Raji (cell line): ENCODE results near the gene OSBPL6.

Experiments
- POLR2A ChIP-seq: IDR thresholded peaks from 2 replicates; pipeline ENCODE4 v1.6.1; 2011; ENCODE audit warnings: low read depth, low read length, control low read depth; ENCODE audit not compliant: insufficient read depth

Gene OSBPL6

DNA sequence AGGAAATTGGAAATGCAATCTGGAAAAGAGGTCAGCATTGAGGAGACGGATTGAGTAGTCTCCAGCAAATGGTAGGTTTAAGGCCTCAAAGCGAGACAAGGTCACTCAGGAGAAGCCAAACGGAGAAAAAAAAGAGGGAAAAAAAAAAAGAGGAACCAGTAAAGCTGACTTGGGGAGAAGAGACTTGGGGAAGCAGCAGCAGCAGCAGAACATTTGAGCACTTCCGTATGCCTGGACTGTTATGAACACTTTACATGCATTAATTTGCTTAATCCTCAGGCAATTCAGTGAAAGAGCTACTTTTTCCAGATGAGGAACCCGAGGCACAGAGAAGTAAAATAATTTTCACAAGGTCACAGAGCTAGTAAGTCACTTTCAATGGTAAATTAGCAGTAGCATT lies 81.3 kb downstream of the OSBPL6 start:
- no peak for TF ChIP-seq POLR2A

DNA sequence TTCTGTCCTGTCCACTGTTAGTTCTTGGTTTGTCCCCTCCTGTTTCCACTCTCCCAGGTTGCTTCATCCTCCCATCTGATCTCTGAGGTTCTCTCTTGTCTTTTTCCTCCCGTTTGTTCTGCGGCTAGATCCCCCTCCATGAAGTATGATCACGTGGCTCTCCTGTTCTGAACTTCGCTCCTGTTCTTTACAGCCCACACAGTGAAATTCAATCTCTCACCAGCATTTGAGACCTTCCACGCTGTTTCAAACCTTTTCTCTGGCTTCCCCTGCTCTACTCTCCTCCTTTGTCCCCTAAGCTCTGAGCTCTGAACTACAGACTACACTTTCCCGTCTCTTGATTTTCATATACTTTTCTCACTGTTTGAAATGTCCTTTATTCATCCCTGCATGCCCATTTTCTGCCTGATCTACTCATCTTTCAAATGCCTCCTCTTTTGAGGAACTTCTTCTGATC lies 83.5 kb downstream of the OSBPL6 start:
- TF ChIP-seq POLR2A = no peak

DNA sequence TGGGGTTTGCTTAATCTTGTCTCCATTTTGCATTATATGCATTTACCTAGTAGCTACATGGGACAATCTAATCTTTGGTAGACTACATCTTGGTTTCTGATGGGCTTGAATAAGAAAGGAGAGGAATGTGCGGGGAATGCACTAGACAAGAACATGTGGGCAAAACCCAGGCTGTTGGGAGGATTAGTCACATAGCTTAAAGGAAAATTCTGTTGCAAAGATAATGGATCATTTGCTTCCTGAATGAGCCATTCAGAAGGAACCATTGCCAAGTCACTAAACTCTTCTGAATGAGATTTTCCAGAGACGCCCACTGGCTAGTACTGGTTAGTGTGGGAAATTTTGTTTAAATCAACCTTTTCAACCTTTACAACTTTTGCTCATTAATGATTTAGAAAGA lies 84.8 kb downstream of the OSBPL6 start:
- no peak for TF ChIP-seq POLR2A

DNA sequence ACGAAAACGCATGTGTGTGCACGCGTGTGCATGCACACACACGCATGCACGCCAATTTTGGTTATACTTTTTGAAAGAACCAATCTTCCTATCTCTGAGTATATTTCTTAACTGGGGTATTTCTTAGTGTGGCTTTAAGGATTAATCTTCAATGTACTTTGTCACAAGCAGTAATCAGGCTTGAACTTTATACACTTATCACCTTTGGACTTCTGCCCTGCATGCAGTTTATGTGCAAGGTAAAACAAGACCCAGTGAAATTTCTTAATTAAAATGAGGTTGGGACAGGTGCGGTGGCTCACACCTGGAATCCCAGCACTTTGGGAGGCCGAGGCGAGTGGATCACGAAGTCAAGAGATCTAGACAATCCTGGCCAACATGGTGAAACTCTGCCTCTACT lies 85.3 kb downstream of the OSBPL6 start:
- no peak for TF ChIP-seq POLR2A

DNA sequence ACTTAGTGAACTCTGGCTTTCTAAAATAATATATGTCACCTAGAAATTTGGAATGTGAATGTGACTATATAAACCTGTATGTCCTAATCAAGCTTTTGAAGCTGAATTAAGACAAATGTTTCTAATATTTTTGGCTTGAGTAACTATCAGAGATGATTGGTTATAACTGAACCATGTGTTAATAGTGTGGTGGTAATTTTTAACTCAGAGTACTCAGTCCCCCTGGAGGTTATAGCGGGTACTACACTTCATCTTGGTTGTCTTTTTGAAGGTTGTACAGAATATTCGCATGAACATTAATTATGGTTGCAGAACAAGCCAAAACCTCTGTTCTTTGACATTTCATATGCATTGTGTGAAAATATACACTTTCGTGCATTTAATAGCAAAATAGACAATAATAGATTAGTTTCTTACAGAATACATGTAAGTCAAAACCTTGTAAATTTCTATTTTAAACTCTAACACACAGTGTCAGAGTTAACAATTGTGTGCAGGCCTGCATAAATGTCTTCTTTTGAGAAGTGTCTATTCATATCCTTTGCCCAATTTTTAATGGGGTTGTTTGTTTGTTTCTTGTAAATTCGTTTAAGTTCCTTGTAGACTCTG lies 86.0 kb downstream of the OSBPL6 start:
- TF ChIP-seq POLR2A = no peak

DNA sequence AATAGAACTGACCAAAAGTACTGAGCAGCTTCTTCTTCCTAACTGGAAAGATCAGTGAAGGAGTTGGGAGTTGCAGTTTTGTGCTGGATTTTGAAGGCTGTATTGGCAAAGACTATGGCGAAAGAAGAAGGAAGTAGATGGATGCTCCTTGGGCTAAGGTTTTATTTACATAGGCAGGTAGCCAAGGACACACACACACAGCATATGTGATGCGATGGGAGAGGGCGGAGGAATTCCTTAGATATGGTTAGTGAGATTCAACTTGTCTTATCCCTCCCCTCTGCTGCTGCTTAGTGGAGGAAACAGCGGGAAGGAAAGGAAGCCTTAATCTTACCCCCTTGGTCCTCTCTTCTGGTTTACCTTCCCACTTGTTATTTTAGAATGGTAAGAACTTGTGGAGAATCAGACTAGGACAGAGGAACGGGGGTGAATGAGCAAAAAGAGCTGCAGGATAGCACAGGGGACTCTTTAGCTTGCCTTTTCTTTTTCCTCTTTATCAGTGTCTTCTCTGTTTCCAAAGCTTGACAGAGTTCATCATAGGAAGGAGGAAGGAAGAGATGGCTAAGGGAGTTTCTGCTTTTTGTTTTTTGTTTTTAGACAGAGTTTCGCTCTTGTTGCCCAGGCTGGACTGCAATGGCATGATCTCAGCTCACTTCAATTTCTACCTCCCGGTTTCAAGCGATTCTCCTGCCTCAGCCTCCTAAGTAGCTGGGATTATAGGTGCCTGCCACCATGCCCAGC lies 87.9 kb downstream of the OSBPL6 start:
- TF ChIP-seq POLR2A = no peak

DNA sequence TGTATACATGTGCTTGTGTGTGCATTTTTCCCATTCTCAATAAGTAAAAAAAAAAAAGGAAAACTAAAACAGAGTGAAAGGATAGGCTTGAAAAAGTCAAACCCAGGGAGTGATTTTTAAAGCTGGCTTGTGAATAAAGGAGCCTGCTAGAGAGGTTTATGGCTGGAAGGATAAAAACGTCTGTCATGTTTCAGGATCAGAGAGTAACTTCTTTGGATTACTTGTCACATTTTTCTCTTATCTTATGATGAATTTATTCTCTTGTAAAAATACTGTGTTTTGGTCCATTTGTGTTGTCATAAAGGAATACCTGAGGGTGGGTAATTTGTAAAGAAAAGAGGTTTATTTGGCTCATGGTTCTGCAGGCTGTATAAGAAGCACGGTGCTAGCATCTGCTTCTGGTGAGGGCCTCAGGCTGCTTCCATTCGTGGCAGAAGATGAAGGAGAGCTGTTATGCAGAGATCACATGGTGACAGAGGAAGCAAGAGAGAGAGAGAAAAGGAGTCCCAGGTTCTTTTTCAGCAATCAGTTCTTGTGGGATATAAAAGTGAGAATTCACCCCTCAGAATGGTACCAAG lies 89.1 kb downstream of the OSBPL6 start:
- TF ChIP-seq POLR2A = no peak

DNA sequence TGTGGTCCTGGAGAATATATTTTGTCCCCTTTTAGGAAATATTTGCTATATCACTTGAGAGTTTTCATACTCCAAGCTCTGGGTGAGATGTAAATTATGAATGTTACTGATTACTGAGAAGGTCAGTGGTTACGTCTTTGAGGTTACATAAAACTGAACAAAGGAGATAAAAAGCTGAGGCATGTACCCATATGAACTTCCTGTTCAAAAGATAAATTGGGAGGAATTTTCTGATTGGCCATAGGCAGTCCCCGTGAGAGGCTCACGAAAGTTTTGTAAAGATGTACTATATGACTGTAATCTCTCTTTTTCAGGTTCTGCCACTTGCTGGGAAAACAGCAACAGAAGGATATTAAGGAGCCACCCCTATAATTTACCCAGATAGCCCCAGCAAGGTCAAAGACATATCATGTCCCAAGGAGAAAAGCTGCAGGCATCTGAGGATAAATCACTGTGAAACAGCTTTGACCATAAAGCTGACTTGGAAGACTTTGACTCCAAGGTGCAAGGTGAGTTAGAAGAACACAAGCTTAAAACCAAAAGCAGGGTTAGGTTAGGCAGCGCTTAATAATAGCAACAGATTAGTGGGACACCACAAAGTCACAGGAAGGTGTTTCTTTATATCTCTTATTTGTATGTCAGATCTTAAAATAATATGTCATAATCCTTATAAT lies 90.4 kb downstream of the OSBPL6 start:
- no peak for TF ChIP-seq POLR2A

DNA sequence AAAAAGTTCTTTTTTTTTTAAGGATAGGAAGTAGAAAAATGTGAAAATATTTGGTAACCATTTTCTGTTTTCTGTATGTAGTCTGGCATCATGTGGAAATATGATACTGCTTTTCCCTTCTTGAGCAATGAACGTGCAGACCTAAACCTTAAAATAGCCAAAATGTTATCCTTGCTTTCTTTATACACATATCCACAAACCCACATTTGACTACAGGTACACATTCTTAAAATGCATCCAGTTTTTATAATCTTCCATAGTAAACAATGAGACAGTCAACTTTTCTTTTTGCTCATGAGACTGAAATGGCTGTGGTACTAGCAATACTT lies 90.9 kb downstream of the OSBPL6 start:
- no peak for TF ChIP-seq POLR2A

DNA sequence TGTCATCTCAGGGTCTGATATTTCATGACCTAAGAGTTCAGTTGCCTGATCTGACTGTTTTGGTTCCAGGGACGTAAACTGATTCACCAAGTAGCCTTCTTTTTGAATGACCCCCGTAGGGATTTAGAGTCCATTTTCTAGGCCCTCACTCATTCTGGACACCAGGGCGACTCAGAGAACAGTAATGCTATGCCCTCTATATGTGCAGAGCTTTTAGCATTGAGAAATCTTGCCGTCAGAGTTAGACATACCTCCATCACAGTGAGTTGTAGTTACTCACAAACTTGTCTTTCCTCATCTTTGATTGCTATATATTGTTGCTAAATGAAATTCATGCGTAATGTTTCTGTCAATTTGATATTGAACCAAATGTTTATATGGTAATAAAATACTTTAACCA lies 92.3 kb downstream of the OSBPL6 start:
- TF ChIP-seq POLR2A = no peak

DNA sequence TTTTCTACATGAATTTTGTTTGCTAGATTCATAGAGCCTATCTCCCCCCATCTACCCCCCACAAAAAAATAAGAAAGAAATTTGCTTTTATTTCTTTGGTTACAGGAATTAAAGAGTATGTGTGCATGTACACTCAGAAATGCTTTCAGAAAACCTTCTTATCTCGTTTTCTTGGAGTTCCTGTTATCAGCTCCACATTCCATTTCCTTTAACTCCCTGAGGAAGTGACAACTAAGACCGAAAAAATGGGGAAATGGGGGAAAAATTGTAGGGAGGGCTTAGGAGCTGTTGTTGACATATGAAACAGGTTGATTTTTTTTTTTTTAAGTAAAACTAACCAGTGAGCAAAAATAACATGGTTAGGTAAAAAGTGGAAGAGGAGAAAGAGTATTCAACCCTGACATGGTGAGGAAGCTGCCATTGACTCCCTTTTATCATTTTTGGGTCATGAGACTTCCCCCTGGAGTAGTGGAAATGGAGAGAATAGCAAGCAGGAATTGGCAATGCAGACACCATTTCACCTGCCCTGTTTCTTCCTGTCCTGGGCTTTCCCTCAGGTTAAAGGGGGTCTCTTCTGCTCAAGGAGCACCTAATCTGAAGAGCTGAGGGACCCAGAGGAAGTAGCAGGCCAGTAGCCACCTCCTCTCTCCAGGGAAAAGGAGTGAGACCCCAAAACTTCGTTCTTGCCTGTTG lies 93.5 kb downstream of the OSBPL6 start:
- no peak for TF ChIP-seq POLR2A

DNA sequence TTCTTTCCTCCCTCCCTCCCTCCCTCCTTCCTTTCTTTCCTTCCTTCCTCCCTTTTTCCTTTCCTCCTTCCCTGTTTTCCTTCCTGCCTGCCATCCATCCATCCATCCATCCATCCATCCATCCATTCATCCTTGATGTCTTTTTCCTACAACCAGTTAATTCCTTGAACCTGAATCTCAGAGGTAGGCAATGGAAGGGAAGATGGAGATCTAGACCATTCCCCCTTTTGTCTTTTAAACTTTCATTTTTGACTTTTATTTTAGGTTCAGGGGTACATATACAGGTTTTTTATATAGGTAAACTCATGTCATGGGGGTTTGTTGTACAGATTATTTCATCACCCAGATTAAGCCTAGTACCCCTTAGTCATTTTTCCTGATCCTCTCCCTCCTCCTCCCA lies 97.4 kb downstream of the OSBPL6 start:
- no peak for TF ChIP-seq POLR2A

DNA sequence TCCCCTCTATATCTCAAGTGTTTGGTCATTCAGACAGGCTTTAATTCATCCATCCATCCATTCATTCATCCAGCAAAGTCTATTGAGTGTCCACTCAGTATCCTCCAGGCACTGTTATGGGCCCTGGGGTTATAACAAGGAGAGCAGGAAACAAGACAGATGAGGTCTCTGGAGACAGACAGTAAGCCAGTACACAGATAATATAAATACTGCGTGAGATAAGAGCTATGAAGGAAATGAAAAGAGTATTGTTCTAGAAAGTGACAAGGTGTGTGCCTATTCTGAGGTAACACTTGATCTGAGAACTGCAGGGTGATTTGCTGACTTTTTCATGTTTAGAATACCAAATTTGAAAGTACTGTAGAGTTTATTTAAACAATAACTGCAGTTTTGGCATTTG lies 98.3 kb downstream of the OSBPL6 start:
- TF ChIP-seq POLR2A = no peak

DNA sequence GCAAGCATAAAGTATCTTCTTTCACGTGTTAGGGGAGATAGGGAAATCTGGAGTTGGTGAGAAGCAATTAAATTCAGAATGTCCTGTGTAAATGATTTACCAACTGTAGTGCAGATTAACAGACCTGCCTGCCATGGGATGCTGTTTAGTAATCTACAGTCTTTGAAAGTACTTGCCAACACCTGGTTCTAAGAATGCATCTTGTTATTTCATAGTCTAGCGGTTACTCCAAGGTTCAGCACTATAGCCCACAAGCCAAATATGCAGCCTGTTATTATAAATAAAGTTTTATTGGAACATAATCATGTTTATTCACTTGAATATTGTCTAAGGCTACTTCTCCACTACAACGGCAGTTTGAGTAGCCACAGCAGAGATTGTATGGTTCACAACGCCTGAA lies 100.8 kb downstream of the OSBPL6 start:
- TF ChIP-seq POLR2A = no peak

DNA sequence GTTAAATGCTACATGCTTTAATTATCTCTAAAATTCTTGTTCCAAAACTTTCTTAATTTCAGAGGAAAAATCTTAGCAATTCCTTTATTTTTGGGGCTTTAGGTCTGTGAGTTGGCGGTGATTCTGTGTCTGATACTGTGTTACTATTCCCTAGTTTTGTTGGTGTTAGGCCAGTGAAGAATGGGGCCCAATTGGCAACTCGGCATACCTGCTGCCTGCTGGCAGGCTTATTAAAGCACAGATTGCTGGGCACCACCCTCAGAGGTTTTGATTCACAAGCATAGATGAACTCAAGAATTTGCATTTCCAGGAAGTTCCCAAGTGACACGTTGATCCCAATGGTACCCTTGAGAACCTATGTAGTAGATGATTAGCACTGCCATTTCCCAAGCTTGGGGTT lies 101.6 kb downstream of the OSBPL6 start:
- no peak for TF ChIP-seq POLR2A
